RWPE2 (cell line): ENCODE data around the gene SIRT2.
A peak's percentile ranks its signal among the peaks of the same experiment; 100 is the strongest.

Experiments
- ATAC-seq: fragments of 200-7000 bp; cut with Tn5 transposase; 3 replicates; pipeline ENCODE4 v1.9.1; 2021; ENCODE audit warnings: low read depth
- DNase-seq: peaks from one replicate; pipeline ENCODE4 v3.0.0-alpha.2; 2020; ENCODE audit warnings: low spot score
- H3K27ac ChIP-seq: fragments of 450-650 bp; 2 replicates; pipeline ENCODE4 v1.5.1; 2017; ENCODE audit warnings: mild to moderate bottlenecking; ENCODE audit not compliant: poor library complexity, severe bottlenecking
- H3K27me3 ChIP-seq: fragments of 250-450 bp; sonication (Bioruptor Pico); 2 replicates; pipeline ENCODE4 v1.5.1; 2021; ENCODE audit warnings: mild to moderate bottlenecking, moderate library complexity; ENCODE audit not compliant: insufficient read depth, poor library complexity, severe bottlenecking
- H3K36me3 ChIP-seq: fragments of 250-450 bp; sonication (Bioruptor Pico); 2 replicates; pipeline ENCODE4 v1.5.1; 2020; ENCODE audit warnings: low read depth, mild to moderate bottlenecking, moderate library complexity
- H3K4me1 ChIP-seq: fragments of 250-450 bp; sonication (Bioruptor Pico); 2 replicates; pipeline ENCODE4 v1.5.1; 2021; ENCODE audit warnings: mild to moderate bottlenecking, moderate library complexity; ENCODE audit not compliant: insufficient read depth, poor library complexity, severe bottlenecking
- H3K4me3 ChIP-seq: fragments of 250-450 bp; sonication (Bioruptor Pico); 2 replicates; pipeline ENCODE4 v1.5.1; 2021; ENCODE audit warnings: mild to moderate bottlenecking, moderate library complexity; ENCODE audit not compliant: severe bottlenecking
- H3K9me3 ChIP-seq: fragments of 250-450 bp; sonication (Bioruptor Pico); 2 replicates; pipeline ENCODE4 v1.5.1; 2021; ENCODE audit warnings: mild to moderate bottlenecking, moderate library complexity; ENCODE audit not compliant: severe bottlenecking
- TF ChIP-seq, protein P1 (sequence below): fragments of 450-650 bp; IDR thresholded peaks from one replicate; pipeline ENCODE4 v1.5.1; 2017; ENCODE audit warnings: mild to moderate bottlenecking, moderate library complexity; ENCODE audit not compliant: poor library complexity, severe bottlenecking

The SIRT2 gene

DNA sequence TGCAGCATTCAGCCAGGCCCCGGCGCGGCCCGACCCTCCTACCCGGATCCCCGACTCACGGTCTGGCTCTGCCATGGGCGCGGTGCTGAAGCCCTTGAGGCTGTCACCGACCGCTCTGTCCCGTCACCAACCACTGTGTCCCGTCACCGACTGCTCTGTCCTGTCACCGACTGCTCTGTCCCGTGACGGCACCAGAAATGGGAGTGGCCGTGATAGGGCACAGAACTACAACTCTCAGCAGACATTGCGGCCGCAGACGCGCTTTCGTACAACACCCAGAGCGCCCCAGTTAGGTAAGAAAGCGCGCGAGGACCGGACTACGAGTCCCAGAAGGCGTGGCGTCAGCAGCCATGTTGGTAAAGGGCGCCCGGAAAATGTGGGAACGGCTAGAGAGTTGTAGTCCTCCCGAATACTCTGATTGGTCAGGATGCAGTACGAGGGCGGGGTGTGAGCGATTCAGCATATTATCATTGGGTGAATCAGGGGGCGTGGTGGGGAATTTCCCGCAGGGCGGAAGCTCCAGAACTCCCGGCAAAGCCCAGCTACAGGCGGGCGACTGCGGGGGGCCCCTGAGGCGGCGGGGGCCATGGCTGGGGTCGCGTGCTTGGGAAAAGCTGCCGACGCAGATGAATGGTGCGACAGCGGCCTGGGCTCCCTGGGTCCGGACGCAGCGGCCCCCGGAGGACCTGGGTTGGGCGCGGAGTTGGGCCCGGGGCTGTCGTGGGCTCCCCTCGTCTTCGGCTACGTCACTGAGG lies at the start of gene SIRT2, which contains the start of gene NFKBIB:
TSS of gene SIRT2 (minus strand) at position 172 of the 755 bp plus-strand sequence. CDS start at position 75, 97 bp downstream.
TSS of gene NFKBIB (plus strand) at position 523 of the 755 bp plus-strand sequence. CDS start at position 587, 64 bp downstream.
- peak; percentile 100 for DNase-seq
- H3K36me3 ChIP-seq, result no peaks in the 10 kb centered on the region
- ATAC-seq, result peak; percentile 96
- H3K4me1 ChIP-seq, result no peaks in the 10 kb centered on the region
- no peaks in the 10 kb centered on the region for H3K9me3 ChIP-seq
- TF ChIP-seq, protein P1, sequence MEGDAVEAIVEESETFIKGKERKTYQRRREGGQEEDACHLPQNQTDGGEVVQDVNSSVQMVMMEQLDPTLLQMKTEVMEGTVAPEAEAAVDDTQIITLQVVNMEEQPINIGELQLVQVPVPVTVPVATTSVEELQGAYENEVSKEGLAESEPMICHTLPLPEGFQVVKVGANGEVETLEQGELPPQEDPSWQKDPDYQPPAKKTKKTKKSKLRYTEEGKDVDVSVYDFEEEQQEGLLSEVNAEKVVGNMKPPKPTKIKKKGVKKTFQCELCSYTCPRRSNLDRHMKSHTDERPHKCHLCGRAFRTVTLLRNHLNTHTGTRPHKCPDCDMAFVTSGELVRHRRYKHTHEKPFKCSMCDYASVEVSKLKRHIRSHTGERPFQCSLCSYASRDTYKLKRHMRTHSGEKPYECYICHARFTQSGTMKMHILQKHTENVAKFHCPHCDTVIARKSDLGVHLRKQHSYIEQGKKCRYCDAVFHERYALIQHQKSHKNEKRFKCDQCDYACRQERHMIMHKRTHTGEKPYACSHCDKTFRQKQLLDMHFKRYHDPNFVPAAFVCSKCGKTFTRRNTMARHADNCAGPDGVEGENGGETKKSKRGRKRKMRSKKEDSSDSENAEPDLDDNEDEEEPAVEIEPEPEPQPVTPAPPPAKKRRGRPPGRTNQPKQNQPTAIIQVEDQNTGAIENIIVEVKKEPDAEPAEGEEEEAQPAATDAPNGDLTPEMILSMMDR, result no peak
- no peaks in the 10 kb centered on the region for H3K27me3 ChIP-seq
- H3K4me3 ChIP-seq, result peak within 1 kb of the TSS; percentile 66
- peak within 1 kb of the TSS; percentile 15 for H3K27ac ChIP-seq

DNA sequence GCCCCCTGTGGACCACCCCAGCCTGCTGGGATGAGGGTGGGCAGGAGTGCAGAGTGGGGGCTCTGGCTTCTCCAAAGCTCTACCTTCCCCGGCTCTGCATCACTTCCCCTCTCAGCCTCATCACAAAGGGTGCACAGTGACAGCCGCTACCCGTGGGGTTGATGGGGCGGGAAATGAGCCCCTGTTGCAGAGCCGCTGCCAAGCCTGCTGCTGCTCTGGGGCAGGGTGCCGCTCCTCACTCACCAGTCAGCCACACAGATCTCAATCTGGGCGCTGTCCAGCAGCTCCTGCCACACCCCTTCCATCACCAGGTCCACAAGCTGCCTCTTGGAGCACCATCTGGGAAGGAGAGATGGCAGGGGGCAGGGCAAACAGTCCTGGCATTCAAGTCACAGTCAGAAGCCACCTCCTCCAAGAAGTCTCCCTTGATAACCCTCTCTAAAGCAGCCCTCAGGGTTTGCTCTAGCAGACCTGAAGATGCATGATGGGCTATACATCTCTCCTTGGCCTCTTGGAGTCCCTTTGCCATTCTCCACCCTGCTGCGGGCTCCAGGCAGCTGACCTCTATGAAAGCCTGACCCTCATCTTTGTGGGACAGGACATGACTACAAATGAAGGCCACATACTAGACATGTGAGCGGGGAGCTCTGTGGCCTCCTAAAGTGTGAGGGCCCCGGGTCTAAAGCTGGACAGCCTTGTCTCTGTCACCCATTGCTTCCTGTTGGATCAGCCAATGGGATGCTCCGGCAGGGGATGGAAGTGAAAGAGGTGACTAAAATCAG lies 47.0 kb upstream of the SIRT2 start:
- Histone ChIP-seq H3K4me3 (no peak overlapping the region), H3K9me3 (no peaks in the 10 kb centered on the region), H3K27me3 (no peaks in the 10 kb centered on the region), H3K27ac (no peak overlapping the region), H3K36me3 (no peaks in the 10 kb centered on the region), H3K4me1 (no peaks in the 10 kb centered on the region)
- no peak for DNase-seq
- TF ChIP-seq, protein P1, result no peak
- ATAC-seq, result no peak

DNA sequence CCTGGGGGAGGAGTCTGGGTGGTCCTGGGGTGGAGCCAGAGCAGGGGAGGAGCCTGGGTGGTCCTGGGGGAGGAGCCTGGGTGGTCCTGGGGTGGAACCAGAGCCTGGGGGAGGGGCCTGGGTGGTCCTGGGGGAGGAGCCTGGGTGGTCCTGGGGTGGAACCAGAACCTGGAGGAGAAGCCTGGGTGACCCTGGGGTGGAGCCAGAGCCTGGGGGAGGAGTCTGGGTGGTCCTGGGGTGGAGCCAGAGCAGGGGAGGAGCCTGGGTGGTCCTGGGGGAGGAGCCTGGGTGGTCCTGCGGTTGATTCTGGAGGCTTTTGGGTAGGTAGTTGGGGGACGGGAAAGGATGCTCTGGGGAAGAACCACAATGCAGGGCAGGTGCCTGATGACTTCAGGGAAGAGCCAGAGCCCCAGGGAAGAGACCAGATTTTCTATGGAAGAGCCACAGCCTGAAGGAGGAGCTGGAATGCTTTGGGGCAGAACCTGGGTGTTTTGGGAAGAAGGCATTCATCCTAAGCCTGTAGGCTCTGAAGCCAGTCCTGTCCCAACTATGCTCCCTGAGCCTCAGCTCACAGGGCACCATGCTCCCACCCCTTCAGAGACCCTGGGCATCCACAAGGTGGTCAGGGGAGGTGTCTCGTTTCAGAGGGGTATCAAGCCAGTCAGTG lies 46.3 kb upstream of the SIRT2 start:
- Histone ChIP-seq H3K36me3 (no peaks in the 10 kb centered on the region), H3K9me3 (no peaks in the 10 kb centered on the region), H3K27ac (no peak overlapping the region), H3K27me3 (no peaks in the 10 kb centered on the region), H3K4me3 (no peak overlapping the region), H3K4me1 (no peaks in the 10 kb centered on the region)
- TF ChIP-seq, protein P1, result no peak
- no peak for ATAC-seq
- DNase-seq, result no peak

DNA sequence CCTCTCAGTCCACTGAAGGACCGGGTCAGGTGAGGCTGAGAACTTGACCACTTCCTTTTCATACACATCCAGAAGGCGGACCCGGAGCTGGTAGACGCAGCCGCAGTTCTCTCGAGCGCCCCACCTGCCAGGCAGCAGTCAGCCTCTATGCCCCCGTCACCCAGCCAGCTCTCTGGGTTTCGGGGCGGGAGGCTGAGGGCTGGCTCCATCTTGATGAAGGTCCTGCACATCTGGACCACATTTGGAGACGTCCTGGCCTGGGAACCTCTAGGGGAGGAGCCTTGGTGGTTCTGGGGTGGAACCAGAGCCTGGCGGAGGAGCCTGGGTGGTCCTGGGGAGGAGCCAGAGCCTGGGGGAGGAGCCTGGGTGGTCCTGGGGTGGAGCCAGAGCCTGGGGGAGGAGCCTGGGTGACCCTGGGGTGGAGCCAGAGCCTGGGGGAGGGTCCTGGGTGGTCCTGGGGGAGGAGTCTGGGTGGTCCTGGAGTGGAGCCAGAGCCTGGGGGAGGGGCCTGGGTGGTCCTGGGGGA lies 45.6 kb upstream of the SIRT2 start:
- Histone ChIP-seq H3K36me3 (no peaks in the 10 kb centered on the region), H3K4me1 (no peaks in the 10 kb centered on the region), H3K27ac (no peak overlapping the region), H3K9me3 (no peaks in the 10 kb centered on the region), H3K27me3 (no peaks in the 10 kb centered on the region), H3K4me3 (no peak overlapping the region)
- ATAC-seq (no peak), DNase-seq (no peak)
- TF ChIP-seq, protein P1, result no peak
